G401.6 (cell line): ENCODE data around the gene TARS2.

Experiments
- FAIRE-seq: peaks from 2 replicates; lab custom pipeline; 2012; peaks lifted over from hg19 to GRCh38; lab: Jason Lieb, UNC

TARS2 gene

DNA sequence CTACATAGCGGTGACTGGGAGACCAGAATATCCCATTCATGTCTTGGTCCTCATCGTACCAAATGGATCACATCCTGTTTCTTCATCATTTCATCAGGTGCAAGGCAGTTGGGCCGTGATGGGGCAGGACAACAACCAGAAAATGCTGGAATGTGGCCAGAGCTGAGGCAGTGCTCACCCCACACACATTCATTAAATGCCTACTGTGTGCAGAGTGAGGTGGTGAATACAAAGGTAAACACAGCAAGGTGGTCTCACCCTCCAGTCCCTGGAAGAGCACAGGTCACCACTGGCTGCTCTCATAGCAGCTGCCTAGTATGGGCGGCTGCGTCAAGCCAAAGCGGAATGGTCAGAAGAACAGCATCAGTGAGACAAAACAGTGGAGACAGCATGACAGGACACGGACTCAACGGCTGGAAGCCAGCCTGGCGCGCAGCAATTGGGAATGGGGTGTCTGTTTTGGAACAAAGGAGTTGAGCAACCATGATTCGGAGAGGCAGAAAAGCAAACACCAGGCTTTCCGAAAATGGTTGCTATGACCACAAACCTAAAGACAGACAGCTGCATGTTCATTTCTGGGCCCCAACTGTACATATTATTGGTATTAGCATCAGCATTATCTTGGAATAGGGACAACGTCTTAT lies 56.4 kb downstream of the TARS2 start:
- FAIRE-seq = no peak

DNA sequence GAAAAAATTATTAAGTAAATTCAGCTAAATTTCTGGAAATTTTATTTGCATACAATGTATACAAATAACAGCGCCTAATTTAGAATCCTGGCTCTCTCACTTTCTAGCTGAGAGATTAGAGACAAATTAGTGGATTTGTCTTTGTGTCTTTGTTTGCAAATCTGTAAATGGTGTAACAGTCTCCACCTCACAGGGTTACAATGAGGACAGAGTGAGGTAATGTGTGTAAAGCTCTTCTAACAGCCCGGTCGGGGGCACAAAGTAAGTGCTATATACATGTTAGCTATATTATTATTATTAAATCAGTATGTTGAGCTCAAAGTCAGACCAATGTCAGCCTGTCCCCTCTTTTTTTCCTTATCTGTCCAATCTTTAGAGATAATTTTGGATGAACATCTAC lies 57.0 kb downstream of the TARS2 start:
- no peak for FAIRE-seq

DNA sequence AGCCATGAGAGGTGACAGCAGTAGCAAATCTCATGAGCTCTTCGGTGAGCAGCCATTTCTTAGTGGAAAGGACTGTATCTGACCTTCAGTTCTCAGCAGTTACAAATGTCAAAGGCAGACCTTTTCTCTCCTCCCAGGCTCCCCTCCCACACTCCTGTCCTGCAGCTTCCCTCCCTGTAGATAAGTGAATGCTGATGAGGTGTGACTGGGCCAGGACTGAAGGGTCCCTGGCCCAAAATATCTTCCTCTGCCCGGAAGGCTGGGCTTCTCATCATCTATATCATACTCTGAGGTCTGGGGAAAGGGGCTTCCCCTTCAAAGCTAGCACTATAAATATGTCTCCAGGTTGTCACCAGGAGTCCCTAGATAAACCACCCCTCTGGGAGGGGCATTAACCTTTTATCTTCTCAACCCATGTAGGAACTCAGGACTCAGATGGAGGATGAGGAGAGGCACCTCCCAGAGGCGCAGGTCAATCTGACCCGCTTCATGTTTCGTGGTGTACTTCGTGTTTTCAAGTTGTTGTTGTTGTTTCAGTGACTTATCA lies 58.3 kb downstream of the TARS2 start:
- FAIRE-seq = no peak

DNA sequence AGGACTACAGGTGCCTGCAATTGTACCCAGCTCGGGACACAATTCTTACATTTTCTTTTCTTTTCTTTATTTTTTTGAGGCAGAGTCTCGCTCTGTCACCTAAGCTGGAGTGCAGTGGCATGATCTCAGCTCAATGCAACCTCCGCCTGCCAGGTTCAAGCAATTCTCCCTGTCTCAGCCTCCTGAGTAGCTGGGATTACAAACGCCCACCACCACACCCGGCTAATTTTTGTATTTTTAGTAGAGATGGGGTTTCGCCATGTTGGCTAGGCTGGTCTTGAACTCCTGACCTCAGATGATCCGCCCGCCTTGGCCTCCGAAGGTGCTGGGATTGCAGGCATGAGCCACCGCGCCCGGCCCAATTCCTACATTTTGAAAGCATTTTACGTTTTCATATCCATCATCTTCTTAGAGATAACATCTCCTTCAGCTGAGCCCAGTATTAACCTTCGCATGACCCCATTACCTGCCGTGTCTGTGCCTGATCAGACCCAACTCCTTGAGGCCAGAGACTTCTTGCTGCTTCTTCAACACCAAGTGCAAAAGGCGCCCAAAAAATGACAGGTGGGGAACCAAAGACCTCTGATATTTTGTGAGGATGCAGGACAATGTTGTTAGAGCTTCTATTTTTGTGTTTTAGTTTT lies 59.2 kb downstream of the TARS2 start:
- no peak for FAIRE-seq

DNA sequence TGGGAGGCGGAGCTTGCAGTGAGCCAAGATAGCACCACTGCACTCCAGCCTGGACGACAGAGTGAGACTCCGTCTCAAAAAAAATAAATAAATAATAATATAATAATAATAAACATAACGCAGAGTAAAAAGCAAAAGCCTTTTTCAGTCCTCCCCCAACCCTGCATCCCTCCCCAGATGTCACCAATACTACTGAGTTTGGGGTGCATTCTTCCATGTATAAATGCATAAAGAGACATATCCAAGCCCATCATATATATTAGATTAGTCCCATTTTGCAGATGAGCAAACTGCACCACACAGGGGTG lies 61.1 kb downstream of the TARS2 start:
- FAIRE-seq = no peak

DNA sequence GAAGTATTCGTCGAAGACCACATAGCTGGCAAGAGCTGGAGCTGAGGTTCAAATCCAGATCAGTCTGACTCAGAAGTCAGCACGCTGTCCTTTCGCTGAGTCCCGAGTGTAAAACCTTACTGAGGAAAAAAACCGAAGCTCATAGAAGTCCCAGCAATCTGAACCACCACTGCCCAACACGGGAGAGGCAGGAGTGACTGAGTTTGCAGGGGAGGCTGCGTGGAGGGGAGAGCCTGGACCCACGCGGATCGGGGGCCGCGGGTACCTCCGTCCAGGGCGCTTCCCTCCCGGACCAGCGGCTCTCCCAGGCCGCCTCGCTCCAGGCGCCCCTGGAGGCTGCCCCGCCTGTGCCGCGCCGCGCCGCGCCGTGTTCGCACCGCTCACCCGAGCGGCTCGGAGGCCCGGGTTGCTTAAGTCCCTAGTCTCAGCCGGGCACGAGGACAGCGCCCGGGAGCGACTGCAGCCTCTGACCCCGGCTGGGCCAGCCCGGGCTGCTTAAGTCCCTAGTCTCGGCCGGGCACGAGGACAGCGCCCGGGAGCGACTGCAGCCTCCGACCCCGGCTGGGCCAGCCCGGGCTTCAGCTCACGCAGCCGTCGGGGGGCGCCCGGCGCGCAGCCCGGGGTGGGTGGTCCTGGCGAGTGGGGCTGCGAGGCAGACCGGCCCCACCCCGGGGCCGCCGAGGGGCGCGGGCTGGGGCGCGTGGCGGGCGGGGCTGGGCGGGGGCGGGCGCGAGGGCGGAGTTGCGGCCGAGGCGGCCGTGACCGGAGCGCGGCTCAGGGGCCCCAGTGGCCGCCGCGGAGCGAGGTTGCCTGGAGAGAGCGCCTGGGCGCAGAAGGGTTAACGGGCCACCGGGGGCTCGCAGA lies 61.6 kb downstream of the TARS2 start, which contains the start of gene ADAMTSL4:
Gene ADAMTSL4, plus strand, starts transcription at position 777 of the 864 bp plus-strand sequence. CDS start 2,881 bp downstream, outside the sequence.
- FAIRE-seq = no peak

DNA sequence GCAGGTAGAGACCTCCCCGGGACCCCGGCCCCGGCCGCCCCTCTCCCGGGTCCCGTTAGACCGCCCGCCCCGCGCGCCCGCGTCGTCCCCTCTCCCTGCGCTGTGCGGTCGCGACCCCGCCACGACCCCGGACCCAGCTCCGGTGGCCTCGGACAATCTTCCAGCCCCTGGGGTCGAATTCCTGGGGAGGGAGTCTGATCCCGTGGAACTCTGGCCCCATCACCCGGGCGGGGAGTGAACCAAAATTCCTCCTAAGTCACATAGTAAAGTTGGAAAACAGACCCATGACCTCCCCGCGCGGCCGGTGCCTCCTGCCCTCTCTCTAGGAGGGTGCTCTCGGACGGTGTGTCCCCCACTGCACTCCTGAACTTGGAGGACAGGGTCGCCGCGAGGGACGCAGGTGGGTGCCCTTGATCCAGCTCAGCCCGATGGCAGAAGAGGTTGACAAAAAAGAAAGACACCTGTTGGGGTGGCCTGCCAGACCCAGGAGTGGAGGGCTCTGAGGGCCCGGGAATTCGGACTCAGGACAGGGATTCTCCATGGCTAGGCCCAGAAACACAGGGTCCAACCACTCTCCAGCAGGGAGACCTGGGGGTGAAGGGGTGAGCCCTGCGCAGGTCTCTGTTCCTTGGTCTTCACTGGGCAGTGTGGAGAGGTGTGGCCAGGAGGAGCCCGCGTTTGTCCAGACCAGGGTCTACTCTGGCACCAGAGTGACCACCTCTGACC lies 62.4 kb downstream of the TARS2 start:
- no peak for FAIRE-seq

DNA sequence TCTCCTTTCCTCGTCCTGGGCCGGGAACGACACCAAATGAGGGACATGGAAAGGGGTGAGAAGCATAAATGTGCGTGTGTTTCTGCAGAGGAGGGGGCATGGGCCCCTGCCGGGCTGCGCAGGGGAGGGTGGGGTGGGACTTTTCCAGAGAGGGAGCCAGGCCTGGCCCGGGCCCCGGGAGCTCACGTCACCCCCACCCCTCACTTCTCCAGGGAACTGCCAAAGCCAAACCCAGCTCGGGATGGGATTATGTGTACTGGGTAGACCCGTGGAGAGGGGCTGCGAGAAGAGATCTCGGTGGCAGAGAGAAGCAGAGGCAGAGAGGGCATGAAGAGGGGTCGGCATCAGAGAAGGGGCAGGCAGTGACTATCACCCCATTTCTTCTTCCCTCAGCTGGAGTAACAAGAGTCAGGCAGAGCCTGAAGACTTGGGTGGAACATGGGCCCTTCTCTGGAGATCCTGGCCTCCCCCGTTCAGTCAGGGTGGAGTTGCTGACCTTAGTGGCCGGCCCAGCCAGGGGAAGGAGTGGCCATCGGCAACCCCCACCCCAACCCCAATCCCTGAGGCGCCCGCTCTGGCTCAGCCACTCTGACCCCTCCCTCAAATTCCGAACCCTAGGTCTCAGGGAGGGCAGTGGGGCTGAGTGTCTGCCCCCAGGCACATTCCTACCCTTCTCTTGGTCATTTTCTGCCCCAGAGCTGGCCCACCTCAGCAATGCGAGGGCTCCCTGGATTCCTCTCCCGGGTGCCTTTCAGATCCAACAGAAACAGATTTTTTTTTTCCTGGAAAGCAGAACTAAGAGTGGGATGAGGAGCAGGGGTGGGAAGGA lies 63.2 kb downstream of the TARS2 start:
- no peak for FAIRE-seq

DNA sequence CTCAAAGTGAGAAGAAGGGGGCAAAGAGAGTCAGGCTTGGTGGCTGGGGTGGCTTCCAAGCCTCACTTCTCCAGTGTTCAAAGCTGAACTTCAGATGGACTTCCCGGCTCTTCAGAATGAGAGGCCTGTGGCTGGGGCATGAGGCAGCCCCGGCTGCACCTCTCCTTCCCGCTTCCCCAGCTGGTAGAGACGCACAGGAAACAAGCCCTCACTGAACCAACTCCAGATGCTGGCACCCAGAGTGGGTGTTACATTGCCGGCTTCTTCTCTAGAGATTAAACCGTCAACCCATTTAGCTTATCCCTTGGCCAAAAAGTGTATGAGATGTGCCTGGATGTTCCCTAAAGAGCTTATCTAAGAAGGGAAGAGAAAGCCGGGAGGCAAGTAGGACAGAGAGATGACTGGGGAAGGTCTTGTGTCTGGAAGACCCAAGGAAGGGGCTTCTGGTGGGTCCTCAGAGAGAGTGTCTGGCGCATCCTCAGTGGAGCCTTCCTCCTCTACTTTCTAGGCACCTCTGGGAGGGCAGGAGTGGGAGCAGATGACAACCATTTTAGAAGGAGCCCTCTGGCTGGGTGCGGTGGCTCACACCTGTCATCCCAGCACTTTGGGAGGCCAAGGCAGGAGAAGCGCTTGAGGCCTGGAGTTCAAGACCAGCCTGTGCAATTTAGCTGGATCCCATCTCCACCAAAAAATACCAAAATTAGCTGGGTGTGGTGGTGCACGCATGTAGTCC lies 64.0 kb downstream of the TARS2 start:
- FAIRE-seq = no peak

DNA sequence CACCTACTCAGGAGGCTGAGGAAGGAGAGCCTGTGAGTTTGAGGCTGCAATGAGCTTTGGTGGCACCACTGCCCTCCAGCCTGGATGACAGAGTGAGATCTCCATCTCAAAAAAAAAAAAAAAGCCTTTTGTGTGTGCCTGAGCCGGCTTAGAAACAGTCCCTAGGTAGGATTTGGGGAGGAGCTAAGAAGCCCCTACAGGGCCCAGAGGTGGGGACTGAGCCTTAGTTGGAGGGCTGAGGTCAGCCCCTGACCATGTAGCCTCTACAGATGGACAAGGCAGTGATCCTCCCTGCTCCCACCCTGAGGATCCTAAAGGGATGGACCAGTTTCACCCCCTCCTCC lies 64.5 kb downstream of the TARS2 start:
- no peak for FAIRE-seq

DNA sequence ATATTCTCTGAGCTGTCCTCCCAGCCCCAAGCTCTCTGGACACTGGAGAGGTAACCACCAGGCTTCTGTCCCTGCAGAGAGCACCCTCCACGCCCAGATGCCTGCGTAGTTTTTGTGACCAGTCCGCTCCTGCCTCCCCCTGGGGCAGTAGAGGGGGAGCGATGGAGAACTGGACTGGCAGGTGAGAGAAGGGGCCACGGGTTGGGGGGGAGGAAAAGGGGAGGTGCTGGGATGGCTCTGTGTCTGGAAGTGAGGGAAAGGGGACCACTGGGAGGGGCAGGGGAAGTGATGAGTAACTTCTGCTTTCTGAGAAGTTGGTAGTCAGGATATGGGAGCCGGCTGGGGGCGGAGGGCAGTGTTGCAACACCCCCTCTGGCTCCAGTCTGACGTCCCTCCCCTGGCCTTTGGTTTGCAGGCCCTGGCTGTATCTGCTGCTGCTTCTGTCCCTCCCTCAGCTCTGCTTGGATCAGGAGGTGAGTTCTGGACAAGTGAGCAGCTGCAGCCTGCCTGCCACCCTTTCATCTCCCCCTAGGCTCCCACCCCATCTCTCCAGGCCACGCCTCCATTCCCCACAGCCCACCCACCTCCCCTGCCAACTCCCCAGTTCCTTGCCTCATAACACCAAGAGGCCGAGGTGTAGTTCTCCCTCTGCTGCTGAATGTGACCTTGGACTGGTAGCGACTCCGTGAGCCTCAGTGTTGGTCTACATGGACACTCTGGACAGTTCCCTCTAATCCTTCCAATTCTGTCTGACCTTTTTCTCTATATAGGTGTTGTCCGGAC lies 65.1 kb downstream of the TARS2 start:
- peak; percentile 73 for FAIRE-seq

DNA sequence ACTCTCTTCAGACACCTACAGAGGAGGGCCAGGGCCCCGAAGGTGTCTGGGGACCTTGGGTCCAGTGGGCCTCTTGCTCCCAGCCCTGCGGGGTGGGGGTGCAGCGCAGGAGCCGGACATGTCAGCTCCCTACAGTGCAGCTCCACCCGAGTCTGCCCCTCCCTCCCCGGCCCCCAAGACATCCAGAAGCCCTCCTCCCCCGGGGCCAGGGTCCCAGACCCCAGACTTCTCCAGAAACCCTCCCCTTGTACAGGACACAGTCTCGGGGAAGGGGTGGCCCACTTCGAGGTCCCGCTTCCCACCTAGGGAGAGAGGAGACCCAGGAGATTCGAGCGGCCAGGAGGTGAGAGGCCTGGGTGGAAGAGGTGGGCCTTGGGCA lies 65.7 kb downstream of the TARS2 start:
- no peak for FAIRE-seq

DNA sequence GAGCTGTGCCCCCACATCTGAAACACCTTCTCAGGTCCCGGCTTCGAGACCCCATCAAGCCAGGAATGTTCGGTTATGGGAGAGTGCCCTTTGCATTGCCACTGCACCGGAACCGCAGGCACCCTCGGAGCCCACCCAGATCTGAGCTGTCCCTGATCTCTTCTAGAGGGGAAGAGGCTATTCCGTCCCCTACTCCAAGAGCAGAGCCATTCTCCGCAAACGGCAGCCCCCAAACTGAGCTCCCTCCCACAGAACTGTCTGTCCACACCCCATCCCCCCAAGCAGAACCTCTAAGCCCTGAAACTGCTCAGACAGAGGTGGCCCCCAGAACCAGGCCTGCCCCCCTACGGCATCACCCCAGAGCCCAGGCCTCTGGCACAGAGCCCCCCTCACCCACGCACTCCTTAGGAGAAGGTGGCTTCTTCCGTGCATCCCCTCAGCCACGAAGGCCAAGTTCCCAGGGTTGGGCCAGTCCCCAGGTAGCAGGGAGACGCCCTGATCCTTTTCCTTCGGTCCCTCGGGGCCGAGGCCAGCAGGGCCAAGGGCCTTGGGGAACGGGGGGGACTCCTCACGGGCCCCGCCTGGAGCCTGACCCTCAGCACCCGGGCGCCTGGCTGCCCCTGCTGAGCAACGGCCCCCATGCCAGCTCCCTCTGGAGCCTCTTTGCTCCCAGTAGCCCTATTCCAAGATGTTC lies 66.3 kb downstream of the TARS2 start:
- FAIRE-seq = no peak

DNA sequence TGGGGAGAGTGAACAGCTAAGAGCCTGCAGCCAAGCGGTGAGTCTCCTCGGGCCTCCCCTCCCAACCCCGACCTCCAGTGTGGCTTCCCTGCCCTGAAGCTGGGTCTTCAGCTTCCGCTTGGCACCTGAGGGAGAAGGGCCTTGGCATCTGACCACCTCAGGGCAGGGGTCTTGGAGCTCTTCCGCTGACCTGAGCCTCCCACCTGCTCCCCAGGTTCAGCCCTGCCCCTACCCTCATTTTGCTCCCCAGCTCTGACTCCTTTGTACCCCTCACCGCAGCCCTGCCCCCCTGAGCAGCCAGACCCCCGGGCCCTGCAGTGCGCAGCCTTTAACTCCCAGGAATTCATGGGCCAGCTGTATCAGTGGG lies 66.8 kb downstream of the TARS2 start:
- FAIRE-seq = no peak

DNA sequence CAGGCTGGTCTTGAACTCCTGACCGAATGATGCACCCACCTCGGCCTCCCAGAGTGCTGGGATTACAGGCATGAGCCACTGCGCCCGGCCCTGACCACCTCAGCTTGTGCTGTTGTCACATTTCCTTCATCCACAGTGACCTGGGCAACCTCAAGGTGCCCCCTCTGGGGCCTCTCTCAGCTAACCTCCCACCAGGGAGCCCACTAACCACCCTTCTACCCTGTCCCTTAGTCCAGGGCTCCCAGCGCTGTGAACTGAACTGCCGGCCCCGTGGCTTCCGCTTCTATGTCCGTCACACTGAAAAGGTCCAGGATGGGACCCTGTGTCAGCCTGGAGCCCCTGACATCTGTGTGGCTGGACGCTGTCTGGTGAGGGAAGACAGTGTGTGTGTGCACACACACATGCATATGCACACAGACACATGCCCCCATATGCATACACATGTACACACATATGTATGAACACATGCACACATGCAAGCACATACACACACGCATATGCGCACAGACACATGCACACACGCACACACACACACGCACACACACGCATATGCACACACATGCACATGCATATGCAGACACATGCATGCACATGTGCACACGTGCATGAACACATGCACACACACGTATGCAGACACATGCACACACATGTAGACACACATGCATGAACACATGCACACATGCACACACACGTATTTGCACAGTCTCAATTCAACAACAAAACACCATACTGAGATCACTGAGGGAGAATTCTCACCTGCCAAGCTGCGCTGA lies 68.2 kb downstream of the TARS2 start:
- no peak for FAIRE-seq

DNA sequence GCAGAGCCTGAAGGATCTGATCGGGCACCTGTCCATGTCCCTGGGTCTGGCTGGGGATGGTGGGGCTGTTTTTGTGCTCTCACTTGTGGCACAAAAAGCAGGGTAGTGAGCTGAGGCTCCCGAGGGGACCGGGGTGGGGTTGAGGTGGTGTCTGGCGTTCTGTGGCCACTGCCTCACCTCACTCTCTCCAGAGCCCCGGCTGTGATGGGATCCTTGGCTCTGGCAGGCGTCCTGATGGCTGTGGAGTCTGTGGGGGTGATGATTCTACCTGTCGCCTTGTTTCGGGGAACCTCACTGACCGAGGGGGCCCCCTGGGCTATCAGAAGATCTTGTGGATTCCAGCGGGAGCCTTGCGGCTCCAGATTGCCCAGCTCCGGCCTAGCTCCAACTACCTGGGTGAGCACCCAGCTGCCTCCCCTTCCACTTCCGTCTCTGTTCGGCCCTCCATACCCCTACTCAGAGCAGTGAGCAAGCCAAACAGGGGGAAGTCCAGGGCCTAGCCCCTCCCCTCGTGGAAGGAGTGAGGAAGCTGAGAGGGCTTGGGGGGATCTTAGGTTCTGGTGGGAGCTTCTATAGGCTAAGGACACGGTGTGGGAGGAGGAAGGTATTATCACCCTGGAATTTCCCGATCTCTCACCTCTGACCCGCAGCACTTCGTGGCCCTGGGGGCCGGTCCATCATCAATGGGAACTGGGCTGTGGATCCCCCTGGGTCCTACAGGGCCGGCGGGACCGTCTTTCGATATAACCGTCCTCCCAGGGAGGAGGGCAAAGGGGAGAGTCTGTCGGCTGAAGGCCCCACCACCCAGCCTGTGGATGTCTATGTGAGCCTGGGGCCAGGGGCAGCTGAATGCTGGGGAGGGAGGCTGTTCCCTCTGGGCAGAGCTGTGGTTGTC lies 69.0 kb downstream of the TARS2 start:
- no peak for FAIRE-seq

DNA sequence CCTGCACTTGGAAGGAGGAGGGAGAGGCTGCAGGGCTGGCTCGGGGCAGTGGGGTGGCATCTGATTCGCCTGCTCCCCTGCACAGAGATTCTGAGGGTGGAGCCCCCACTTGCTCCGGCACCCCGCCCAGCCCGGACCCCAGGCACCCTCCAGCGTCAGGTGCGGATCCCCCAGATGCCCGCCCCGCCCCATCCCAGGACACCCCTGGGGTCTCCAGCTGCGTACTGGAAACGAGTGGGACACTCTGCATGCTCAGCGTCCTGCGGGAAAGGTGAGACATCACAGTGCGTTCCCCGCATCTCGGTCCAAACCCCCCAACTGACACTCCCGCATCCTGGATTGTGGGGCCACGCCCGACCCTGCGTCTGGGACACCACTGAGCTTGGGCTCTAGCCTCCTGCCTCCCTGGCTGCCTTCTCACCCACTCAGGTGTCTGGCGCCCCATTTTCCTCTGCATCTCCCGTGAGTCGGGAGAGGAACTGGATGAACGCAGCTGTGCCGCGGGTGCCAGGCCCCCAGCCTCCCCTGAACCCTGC lies 69.9 kb downstream of the TARS2 start:
- no peak for FAIRE-seq
